Measurements from ENCODE around the gene LTB4R.
A peak's percentile ranks its signal among the peaks of the same experiment; 100 is the strongest.

The LTB4R gene

GRCh38 chr14:24329736-24330135 lies 18.4 kb downstream of the LTB4R start:
- no peak for DNase-seq (ENCODE audit: extremely low read depth, low read depth)
- TF ChIP-seq, protein P1, sequence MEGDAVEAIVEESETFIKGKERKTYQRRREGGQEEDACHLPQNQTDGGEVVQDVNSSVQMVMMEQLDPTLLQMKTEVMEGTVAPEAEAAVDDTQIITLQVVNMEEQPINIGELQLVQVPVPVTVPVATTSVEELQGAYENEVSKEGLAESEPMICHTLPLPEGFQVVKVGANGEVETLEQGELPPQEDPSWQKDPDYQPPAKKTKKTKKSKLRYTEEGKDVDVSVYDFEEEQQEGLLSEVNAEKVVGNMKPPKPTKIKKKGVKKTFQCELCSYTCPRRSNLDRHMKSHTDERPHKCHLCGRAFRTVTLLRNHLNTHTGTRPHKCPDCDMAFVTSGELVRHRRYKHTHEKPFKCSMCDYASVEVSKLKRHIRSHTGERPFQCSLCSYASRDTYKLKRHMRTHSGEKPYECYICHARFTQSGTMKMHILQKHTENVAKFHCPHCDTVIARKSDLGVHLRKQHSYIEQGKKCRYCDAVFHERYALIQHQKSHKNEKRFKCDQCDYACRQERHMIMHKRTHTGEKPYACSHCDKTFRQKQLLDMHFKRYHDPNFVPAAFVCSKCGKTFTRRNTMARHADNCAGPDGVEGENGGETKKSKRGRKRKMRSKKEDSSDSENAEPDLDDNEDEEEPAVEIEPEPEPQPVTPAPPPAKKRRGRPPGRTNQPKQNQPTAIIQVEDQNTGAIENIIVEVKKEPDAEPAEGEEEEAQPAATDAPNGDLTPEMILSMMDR (IDR thresholded peaks at IDR 0.05; ENCODE audit: low read depth, low read length, missing control alignments) = no peak

GRCh38 chr14:24330973-24331674 lies 19.8 kb downstream of the LTB4R start:
- DNase-seq (ENCODE audit: extremely low read depth, low read depth) = no peak
- H3K4me3 ChIP-seq (replicated peaks; ENCODE audit: low read depth, low read length) = no peak overlapping the region
- TF ChIP-seq, protein P1 (IDR thresholded peaks at IDR 0.05; ENCODE audit: low read depth, low read length, missing control alignments) = no peak

More at GRCh38 chr14:24329736-24330135, 18.4 kb downstream of the LTB4R start:
- H3K4me3 ChIP-seq (replicated peaks; ENCODE audit: low read depth, low read length) = no peak overlapping the region

GRCh38 chr14:24331731-24332267 lies 20.5 kb downstream of the LTB4R start:
- no peak for DNase-seq (ENCODE audit: extremely low read depth, low read depth)
- TF ChIP-seq, protein P1 (IDR thresholded peaks at IDR 0.05; ENCODE audit: low read depth, low read length, missing control alignments) = no peak
- H3K4me3 ChIP-seq (replicated peaks; ENCODE audit: low read depth, low read length) = no peak overlapping the region

DNA sequence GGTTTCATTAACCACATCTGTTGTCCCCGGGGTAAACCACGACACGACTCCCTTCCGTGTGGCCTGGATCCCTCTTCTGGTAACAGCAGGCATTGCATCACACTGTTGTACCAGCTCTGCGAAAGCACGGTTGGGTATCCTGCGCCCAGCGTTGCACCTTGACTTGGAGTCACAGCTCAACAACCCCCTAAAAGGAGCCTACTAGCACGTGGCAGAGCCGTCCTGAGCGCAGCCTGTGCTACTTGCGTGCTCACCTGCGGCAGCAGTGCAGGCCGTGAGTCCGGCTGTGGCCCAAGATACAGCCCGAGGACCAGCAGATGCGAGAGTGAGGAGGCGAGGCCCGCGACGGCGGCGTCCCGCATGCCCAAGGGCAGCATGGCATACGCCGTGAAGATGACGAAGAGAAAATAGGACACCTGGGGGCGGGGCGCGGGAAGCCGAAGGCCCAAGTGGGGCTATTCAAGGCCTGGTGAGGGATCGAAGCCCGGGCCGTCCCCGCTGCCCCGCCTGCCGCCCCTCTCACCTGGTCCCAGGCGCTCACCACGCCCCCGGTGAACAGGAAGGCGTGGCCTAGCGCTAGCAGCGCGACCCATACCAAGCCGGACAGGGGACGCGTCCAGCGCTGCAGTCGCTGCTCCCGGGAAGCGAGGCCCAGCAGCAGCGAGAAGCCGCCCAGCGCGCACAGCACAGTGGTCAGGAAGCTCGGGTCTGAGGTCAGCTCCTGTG lies 21.1 kb downstream of the LTB4R start:
- no peak for DNase-seq (ENCODE audit: extremely low read depth, low read depth)
- no peak overlapping the region for H3K4me3 ChIP-seq (replicated peaks; ENCODE audit: low read depth, low read length)
- TF ChIP-seq, protein P1 (IDR thresholded peaks at IDR 0.05; ENCODE audit: low read depth, low read length, missing control alignments) = peak; percentile 74

- TF ChIP-seq, protein P1 (IDR thresholded peaks at IDR 0.05; ENCODE audit: low read depth, low read length, missing control alignments) = no peak
- peak within 1 kb of the TSS; percentile 52 for H3K4me3 ChIP-seq (replicated peaks; ENCODE audit: low read depth, low read length)
- DNase-seq (ENCODE audit: extremely low read depth, low read depth) = no peak
These were observed 23.4 kb downstream of the LTB4R start, which contains the start of gene ADCY4 for GRCh38 chr14:24334431-24335291. Gene ADCY4, minus strand, starts transcription at chr14:24335071. Its CDS starts 419 bp downstream, at chr14:24334652.

DNA sequence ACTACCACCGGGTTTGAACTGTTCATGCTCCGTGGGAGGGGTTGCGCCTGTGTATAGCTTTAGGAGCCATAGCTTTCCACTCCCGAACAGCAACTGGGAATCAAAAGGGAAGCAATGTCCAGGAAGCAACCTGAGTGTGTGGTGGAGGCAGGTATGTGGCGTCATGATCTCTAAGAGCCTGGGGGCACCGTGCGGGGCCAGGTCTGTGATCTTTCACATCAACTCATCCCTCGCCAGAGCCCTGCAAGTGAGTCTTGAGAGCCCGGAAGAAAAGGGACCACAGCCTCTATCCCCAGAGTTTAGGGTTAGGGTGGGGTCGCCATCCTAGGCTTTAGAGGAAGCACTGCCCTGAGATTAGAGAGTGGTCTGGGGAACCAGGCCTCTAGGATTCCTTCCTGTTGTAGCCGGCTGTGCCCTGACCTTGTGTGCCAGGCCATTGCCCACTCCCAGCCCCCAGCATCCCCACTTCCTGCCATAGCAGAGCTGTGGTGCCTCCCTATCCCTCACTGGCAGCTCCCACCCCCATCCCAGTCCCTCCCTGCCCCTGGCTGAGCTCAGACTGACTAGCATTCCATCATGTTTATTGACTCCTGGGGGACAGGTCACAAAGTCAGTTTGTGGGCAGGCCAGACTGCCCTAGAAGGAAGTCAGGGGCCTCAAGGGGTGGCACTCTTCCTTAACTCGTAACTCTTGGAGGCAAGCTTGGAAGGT lies 24.3 kb downstream of the LTB4R start:
- DNase-seq (ENCODE audit: extremely low read depth, low read depth) = no peak
- TF ChIP-seq, protein P1 (IDR thresholded peaks at IDR 0.05; ENCODE audit: low read depth, low read length, missing control alignments) = no peak
- H3K4me3 ChIP-seq (replicated peaks; ENCODE audit: low read depth, low read length) = no peak overlapping the region

Measured in HFF-Myc (cell line).